A549 (cell line): ENCODE measurements around the gene TTC12. TPM values are rescaled to one million over a fixed set of nuclear protein-coding genes. Genes with fewer than 3 reads are reported as not detected.

Source experiments
- ATAC-seq, 2 experiments: fragments of 200-7000 bp in 1 of 2; fragments of >200 bp in 1 of 2; cut with Nextera tagmentation in 1 of 2; cut with Tn5 transposase in 1 of 2; 3 replicates each; pipeline versions ENCODE4 v1.8.0 to v1.9.1; 2018 to 2020; ENCODE audit warnings: mild to moderate bottlenecking in 1 of 2, moderate library complexity in 1 of 2
- CTCF ChIA-PET: fragments of 300-600 bp; sonication (Branson Sonifier 250); formaldehyde crosslinking; extraction: SDS; loops from one replicate; lab custom pipeline; 2021; ENCODE audit warnings: antibody characterized with exemption, inconsistent platforms; lab: Yijun Ruan, JAX
- POLR2A ChIA-PET: fragments of 350-600 bp; formaldehyde crosslinking; extraction: SDS; loops from one replicate; lab custom pipeline; 2021; ENCODE audit warnings: antibody characterized with exemption, inconsistent platforms; lab: Yijun Ruan, JAX
- DNase-seq, 2 experiments: peaks; one replicate each; pipeline versions ENCODE4 v3.0.0 to v3.0.0-alpha.2; 2011 to 2016; ENCODE audit warnings: low read depth in 1 of 2, low spot score in 1 of 2
- FAIRE-seq: peaks from 2 replicates; lab custom pipeline; 2011; peaks lifted over from hg19 to GRCh38; lab: Jason Lieb, UNC
- H3K27ac ChIP-seq, 2 experiments: fragments of >200 bp; sonication (Bioruptor Twin); formaldehyde crosslinking; 3 replicates each; pipeline ENCODE4 v1.5.1; 2016 to 2017
- H3K4me1 ChIP-seq: fragments of >200 bp; sonication (Bioruptor Twin); formaldehyde crosslinking; 3 replicates; pipeline ENCODE4 v1.6.1; 2016
- H3K4me2 ChIP-seq: fragments of >200 bp; sonication (Bioruptor Twin); formaldehyde crosslinking; 3 replicates; pipeline ENCODE4 v1.6.1; 2016
- H3K4me3 ChIP-seq: fragments of >200 bp; sonication (Bioruptor Twin); formaldehyde crosslinking; 3 replicates; pipeline ENCODE4 v1.5.1; 2016
- H3K9me3 ChIP-seq: fragments of >200 bp; sonication (Bioruptor Twin); formaldehyde crosslinking; 3 replicates; pipeline ENCODE4 v1.6.1; 2016
- CHD2 ChIP-seq: fragments of 150-350 bp; IDR thresholded peaks from 2 replicates; pipeline ENCODE4 v1.6.1; 2014; ENCODE audit warnings: low read length; ENCODE audit not compliant: partially characterized antibody
- EHF ChIP-seq: fragments of 250-450 bp; sonication (Bioruptor Pico); IDR thresholded peaks from 2 replicates; pipeline ENCODE4 v1.5.0; 2020; ENCODE audit warnings: mild to moderate bottlenecking
- EHMT2 ChIP-seq: fragments of 200-600 bp; sonication (generic); IDR thresholded peaks from 2 replicates; pipeline ENCODE4 v1.6.1; 2016; ENCODE audit warnings: antibody characterized with exemption, low read depth, mild to moderate bottlenecking, moderate library complexity
- EP300 ChIP-seq, 2 experiments: fragments of >200 bp; sonication (Bioruptor Twin); formaldehyde crosslinking; IDR thresholded peaks; 2 replicates in 1 of 2; 3 replicates in 1 of 2; pipeline ENCODE4 v1.6.1; 2016 to 2017
- FOSB ChIP-seq: fragments of 250-450 bp; sonication (Bioruptor Pico); IDR thresholded peaks from 2 replicates; pipeline ENCODE4 v1.5.0; 2020; ENCODE audit warnings: mild to moderate bottlenecking, moderate library complexity
- FOXS1 ChIP-seq: fragments of 250-450 bp; sonication (Bioruptor Pico); IDR thresholded peaks from 2 replicates; pipeline ENCODE4 v1.5.0; 2020; ENCODE audit warnings: mild to moderate bottlenecking, moderate library complexity
- GATA3 ChIP-seq: IDR thresholded peaks from 2 replicates; pipeline ENCODE4 v1.6.1; 2012; ENCODE audit warnings: borderline replicate concordance
- HDAC2 ChIP-seq: fragments of 200-600 bp; sonication (generic); IDR thresholded peaks from 2 replicates; pipeline ENCODE4 v1.6.1; 2016
- HES2 ChIP-seq: fragments of >200 bp; sonication (Bioruptor Twin); formaldehyde crosslinking; IDR thresholded peaks from 2 replicates; pipeline ENCODE4 v1.6.1; 2016
- HOXB5 ChIP-seq: fragments of 250-450 bp; sonication (Bioruptor Pico); IDR thresholded peaks from 2 replicates; pipeline ENCODE4 v1.5.0; 2020; ENCODE audit warnings: mild to moderate bottlenecking, moderate library complexity
- KDM1A ChIP-seq: fragments of 200-600 bp; sonication (generic); IDR thresholded peaks from 2 replicates; pipeline ENCODE4 v1.6.1; 2016; ENCODE audit warnings: low read depth, mild to moderate bottlenecking
- MAX ChIP-seq: IDR thresholded peaks from 2 replicates; pipeline ENCODE4 v1.6.1; 2012
- MAZ ChIP-seq: fragments of 150-350 bp; IDR thresholded peaks from 2 replicates; pipeline ENCODE4 v1.6.1; 2014; ENCODE audit warnings: antibody characterized with exemption, low read depth, low read length, borderline replicate concordance
- MYC ChIP-seq: IDR thresholded peaks from 2 replicates; pipeline ENCODE4 v1.6.1; 2012; ENCODE audit warnings: mild to moderate bottlenecking, inconsistent platforms, low read length, improper control_type of control experiment, borderline replicate concordance
- NPAS2 ChIP-seq: fragments of 250-450 bp; sonication (Bioruptor Pico); IDR thresholded peaks from 2 replicates; pipeline ENCODE4 v1.8.0; 2022; ENCODE audit warnings: mild to moderate bottlenecking, moderate library complexity, borderline replicate concordance
- NR3C1 ChIP-seq: fragments of >200 bp; sonication (Bioruptor Twin); formaldehyde crosslinking; IDR thresholded peaks from 3 replicates; pipeline ENCODE4 v1.6.1; 2017
- PHF8 ChIP-seq: fragments of 200-600 bp; sonication (generic); IDR thresholded peaks from 2 replicates; pipeline ENCODE4 v1.6.1; 2016; ENCODE audit warnings: low read depth, mild to moderate bottlenecking, antibody characterized with exemption, moderate library complexity, borderline replicate concordance
- POLR2A ChIP-seq: IDR thresholded peaks from 2 replicates; pipeline ENCODE4 v1.6.1; 2012; ENCODE audit warnings: mild to moderate bottlenecking, low read length
- RCOR1 ChIP-seq: fragments of 150-350 bp; IDR thresholded peaks from 2 replicates; pipeline ENCODE4 v1.6.1; 2014; ENCODE audit warnings: antibody characterized with exemption, low read length, low read depth
- REST ChIP-seq: fragments of 200-600 bp; sonication (generic); IDR thresholded peaks from 2 replicates; pipeline ENCODE4 v1.6.1; 2016; ENCODE audit warnings: antibody characterized with exemption, mild to moderate bottlenecking, moderate library complexity
- RFX5 ChIP-seq: fragments of 450-650 bp; IDR thresholded peaks from 2 replicates; pipeline ENCODE4 v1.7.1; 2014; ENCODE audit warnings: antibody characterized with exemption, mild to moderate bottlenecking, moderate library complexity
- TP53 ChIP-seq: fragments of 250-450 bp; sonication (Bioruptor Pico); IDR thresholded peaks from 2 replicates; pipeline ENCODE4 v1.5.0; 2021; ENCODE audit warnings: mild to moderate bottlenecking, moderate library complexity
- WGBS: methylation state at CpG from one replicate; pipeline ENCODE4 v1.1.6; 2017; ENCODE audit errors: missing lambda C conversion rate; 5-methylcytosine and 5-hydroxymethylcytosine counted together
- polyA plus RNA-seq, 4 experiments: library from polyadenylated mRNA; depleted of rRNA in 3 of 4; stranded (reverse); fragments of >200 nt; fragmentation: RNase III in 1 of 4; extraction: RNeasy Plus Mini Kit Qiagen cat#74134 plus additional on column Dnase treatment in 1 of 4; gene quantifications; 2 replicates in 3 of 4; 3 replicates in 1 of 4; pipeline ENCODE4 v1.2.3, GENCODE V29; 2011 to 2017
- TF ChIP-seq, protein P1 (sequence below): fragments of 250-450 bp; sonication (Bioruptor Pico); IDR thresholded peaks from 2 replicates; pipeline ENCODE4 v1.5.0; 2020; ENCODE audit warnings: low read depth, mild to moderate bottlenecking, moderate library complexity

The TTC12 gene
- polyA plus RNA-seq, 2 of the 4 experiments (the other 2 are of a cell fraction): 5.9 to 13.5 TPM

DNA sequence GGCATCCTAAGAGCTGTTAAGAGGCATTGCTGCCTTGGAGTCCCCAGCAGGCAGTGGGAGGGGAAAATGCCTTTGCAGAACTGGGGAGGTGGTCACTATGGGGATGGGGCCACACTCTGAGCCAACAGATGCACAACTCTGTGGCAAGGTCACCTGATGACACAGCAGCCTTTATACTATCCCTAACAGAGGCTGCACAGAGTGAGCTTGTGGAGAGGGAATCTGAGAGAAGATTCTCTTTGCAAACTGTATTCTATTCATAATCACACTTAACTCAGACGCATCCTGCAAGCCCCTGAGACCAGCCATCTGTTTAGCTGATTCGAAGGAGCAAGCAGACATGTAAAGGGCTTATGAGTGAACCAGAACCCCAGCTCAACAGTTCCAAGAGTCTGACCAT lies 49.0 kb upstream of the TTC12 start:
- Histone ChIP-seq H3K27ac (no peak overlapping the region), H3K4me2 (no peak overlapping the region), H3K9me3 (no peaks in the 10 kb centered on the region), H3K4me3 (no peak overlapping the region), H3K4me1 (no peaks in the 10 kb centered on the region)
- ATAC-seq (no peak), FAIRE-seq (no peak), DNase-seq (no peak)
- no peak for TF ChIP-seq FOSB (CRISPR knock-in tag)
- TF ChIP-seq PHF8: no peak
- TF ChIP-seq RFX5: no peak
- no peak for TF ChIP-seq KDM1A
- TF ChIP-seq EP300 (IDR thresholded peaks at IDR 0.05): no peak
- no peak for TF ChIP-seq MAZ
- no peak for TF ChIP-seq CHD2
- CTCF ChIA-PET: no interaction called here
- WGBS: 0% methylated on average over 2 of the region's 2 CpGs
- POLR2A ChIA-PET: no interaction called here

- DNase-seq: no peak
- ChIA-PET POLR2A (no interaction called here), CTCF (interaction anchor here (1.5 kb wide), 1 partner anchor 22 kb away, joined by 3 read pairs; no protein-coding TSS in a partner anchor)
- no peak overlapping the region for H3K27ac ChIP-seq
- no peaks in the 10 kb centered on the region for H3K9me3 ChIP-seq
- 73% methylated on average over 6 of the region's 7 CpGs for WGBS
- no peak overlapping the region for H3K4me2 ChIP-seq
- H3K4me1 ChIP-seq: no peaks in the 10 kb centered on the region
- FAIRE-seq: no peak
- H3K4me3 ChIP-seq: no peak overlapping the region
- TF ChIP-seq RFX5 (no peak), EHMT2 (no peak), HDAC2 (no peak), EHF (no peak), RCOR1 (no peak), POLR2A (no peak), REST (no peak), EP300 (IDR thresholded peaks at IDR 0.05) (no peak), GATA3 (no peak), NPAS2 (CRISPR knock-in tag) (no peak), MYC (no peak), TP53 (CRISPR knock-in tag) (no peak), HOXB5 (CRISPR knock-in tag) (no peak), HES2 (no peak), MAX (no peak), CHD2 (no peak), FOXS1 (CRISPR knock-in tag) (no peak), NR3C1 (no peak)
- TF ChIP-seq, protein P1, sequence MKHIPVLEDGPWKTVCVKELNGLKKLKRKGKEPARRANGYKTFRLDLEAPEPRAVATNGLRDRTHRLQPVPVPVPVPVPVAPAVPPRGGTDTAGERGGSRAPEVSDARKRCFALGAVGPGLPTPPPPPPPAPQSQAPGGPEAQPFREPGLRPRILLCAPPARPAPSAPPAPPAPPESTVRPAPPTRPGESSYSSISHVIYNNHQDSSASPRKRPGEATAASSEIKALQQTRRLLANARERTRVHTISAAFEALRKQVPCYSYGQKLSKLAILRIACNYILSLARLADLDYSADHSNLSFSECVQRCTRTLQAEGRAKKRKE (CRISPR knock-in tag): no peak
- ATAC-seq: no peak
Measured at GRCh38 chr11:113267493-113267892, 46.9 kb upstream of the TTC12 start.
